Adrenal gland (tissue), 19 donors: ENCODE measurements around the gene ANKRD30B. TPM values are rescaled to one million over a fixed set of nuclear protein-coding genes. Genes with fewer than 3 reads are reported as not detected.
"Not testable (repeated sequence)": the region's sequence is repeated elsewhere in the genome, so short reads cannot be mapped to it uniquely, and the experiment has no call there.

Experiments used
- DNase-seq, 7 donors: peaks; one replicate each; pipeline ENCODE4 v3.0.0-alpha.2; 2019 to 2020
- H3K27ac ChIP-seq, 5 donors: fragments of 200-600 bp; sonication (generic) in 4 of 5; 1 replicate in 3 of 5; 2 replicates in 2 of 5; pipeline versions ENCODE4 v1.5.1 to v1.8.0; 2016 to 2020; ENCODE audit warnings: mild to moderate bottlenecking in 1 of 5
- H3K27me3 ChIP-seq: fragments of 200-600 bp; 2 replicates; pipeline ENCODE4 v1.8.0; 2021
- H3K36me3 ChIP-seq, 2 donors: fragments of 200-600 bp; replicated peaks in 1 of 2; 1 replicate in 1 of 2; 2 replicates in 1 of 2; pipeline versions ENCODE4 v1.5.1 to v1.8.0; 2018 to 2022
- H3K4me1 ChIP-seq, 2 donors: fragments of 200-600 bp; replicated peaks in 1 of 2; 1 replicate in 1 of 2; 2 replicates in 1 of 2; pipeline versions ENCODE4 v1.5.1 to v1.8.0; 2018 to 2021
- H3K4me3 ChIP-seq, 4 donors: fragments of 200-600 bp; sonication (generic) in 3 of 4; one replicate each; pipeline ENCODE4 v1.5.1; 2016 to 2018
- H3K9me3 ChIP-seq, 3 donors: fragments of 200-600 bp; sonication (generic) in 1 of 3; replicated peaks in 1 of 3; 1 replicate in 2 of 3; 2 replicates in 1 of 3; pipeline versions ENCODE4 v1.5.1 to v1.8.0; 2016 to 2021
- CTCF ChIP-seq, 6 experiments: fragments of 450-650 bp in 4 of 6; fragments of 200-600 bp in 2 of 6; sonication (generic) in 1 of 6; IDR thresholded peaks; 1 replicate in 5 of 6; 2 replicates in 1 of 6; pipeline versions ENCODE4 v1.5.1 to v1.8.0; 2016 to 2021; ENCODE audit warnings: antibody characterized with exemption in 6 of 6, mild to moderate bottlenecking in 2 of 6, moderate library complexity in 1 of 6
- POLR2A ChIP-seq, 2 donors: fragments of 450-650 bp; IDR thresholded peaks; one replicate each; pipeline ENCODE4 v1.6.1; 2017; ENCODE audit warnings: antibody characterized with exemption in 2 of 2, mild to moderate bottlenecking in 2 of 2, moderate library complexity in 1 of 2
- WGBS, 4 donors: extraction: QIAGEN DNeasy Blood & Tissue Kit in 2 of 4; methylation state at CpG; one replicate each; pipeline versions ENCODE4 v1.1.5 to v1.1.7; 2013 to 2017; 5-methylcytosine and 5-hydroxymethylcytosine counted together
- intact Hi-C, 2 donors: fragments of 100-400 bp; cut with DNase I; formaldehyde crosslinking; loops; one replicate each; pipeline versions ENCODE4 v1.14.1 to v1.15.0; 2022 to 2023
- long read RNA-seq, 10 donors: library from polyadenylated mRNA in 3 of 10; unstranded in 2 of 10; stranded (forward) in 1 of 10; transcript quantifications; one replicate each; pipeline ENCODE4 v2.0.0 and lab custom pipeline, GENCODE V29; 2021 to 2026
- polyA plus RNA-seq, 3 donors: library from polyadenylated mRNA; stranded (reverse); fragments of 200-250 nt in 2 of 3; fragments of 350-450 nt in 1 of 3; fragmentation: Illumina TruSeq in 1 of 3; extraction: RNeasy Lipid Tissue Mini Kit (QIAGEN cat#74804) in 1 of 3; gene quantifications; one replicate each; pipeline ENCODE4 v1.2.3, GENCODE V29; 2013 to 2014
- total RNA-seq, 9 donors: library from RNA; depleted of rRNA in 4 of 9; stranded (reverse); fragments of >200 nt in 4 of 9; fragments of 120-200 nt in 1 of 9; fragmentation: NEBNext Ultra II Directional in 1 of 9; extraction: Animal tissue kit (Norgen Biotek cat#: 25700) in 1 of 9; gene quantifications; one replicate each; pipeline versions ENCODE4 v1.1.0 to v1.2.4, GENCODE V29; 2013 to 2023
- donor health status: healthy with polysubstance abuse.
- donor health status: Bipolar disorder and iron deficiency.
- donor health status: DM: yes; HTN: yes; CAD: no.
- donor health status: DM: no; HTN: no; CAD: no.
- donor health status: DM: no; HTN: no; CAD: no.
- donor health status: DM: yes; HTN: yes; CAD: no.

The ANKRD30B gene
- total RNA-seq = 1 to 10 TPM in 2 of 9 donors, under 1 TPM in 3, not detected in 4; 0.04 to 9.7 (median 0.71) TPM
- polyA plus RNA-seq = under 1 TPM; 0.16 to 0.64 (median 0.57) TPM
- long read RNA-seq, donor 1 = 0 reads
- long read RNA-seq, donor 2 = 0 reads
- long read RNA-seq, donor 3 = 0 reads
- long read RNA-seq, donor 4 = 0 reads
- long read RNA-seq, donor 5 = 0 reads
- long read RNA-seq, donor 6 = 0 reads
- long read RNA-seq, donor 7 = 0 reads
- long read RNA-seq, donor 8 = 0 reads
- long read RNA-seq, donor 9 = 0 reads
- long read RNA-seq, donor 10 = 0 reads

GRCh38 chr18:14747513-14748474, at the start of gene ANKRD30B:
ANKRD30B (plus strand) TSS chr18:14748172; CDS start chr18:14748420, 248 bp downstream.
- Histone ChIP-seq H3K4me1 (no peaks in the 10 kb centered on the region), H3K9me3 (no peaks in the 10 kb centered on the region), H3K36me3 (no peaks in the 10 kb centered on the region), H3K27ac (no peak within 1 kb of the TSS), H3K4me3 (no peak within 1 kb of the TSS), H3K27me3 (peaks cover 7% of the 10 kb centered on the region)
- WGBS, 4 donors = 15 to 53% (median 19%) methylated on average over 8 to 79 of the region's 79 CpGs
- TF ChIP-seq POLR2A (IDR thresholded peaks at IDR 0.05) = no peak
- TF ChIP-seq CTCF (IDR thresholded peaks at IDR 0.05) = no peak
- peak in 2 of 7 donors; percentile 15 to 26 for DNase-seq
- intact Hi-C loops = no loop called here

- DNase-seq, H3K9me3 ChIP-seq, H3K4me3 ChIP-seq, H3K27me3 ChIP-seq, intact Hi-C loops, H3K27ac ChIP-seq, H3K4me1 ChIP-seq, H3K36me3 ChIP-seq: not testable (repeated sequence)
- WGBS, 4 donors = 68 to 85% (median 75%) methylated on average over 7 of the region's 7 CpGs
These were observed 46.5 kb upstream of the ANKRD30B start for GRCh38 chr18:14701286-14702040.

- H3K4me1 ChIP-seq, DNase-seq: not testable (repeated sequence)
- 55 to 82% (median 67%) methylated on average over 2 of the region's 2 CpGs for WGBS, 4 donors
These were observed 38.2 kb upstream of the ANKRD30B start for GRCh38 chr18:14709761-14710160.

GRCh38 chr18:14721569-14721968, 26.4 kb upstream of the ANKRD30B start:
- H3K27ac ChIP-seq, H3K36me3 ChIP-seq, H3K4me1 ChIP-seq, intact Hi-C loops, H3K9me3 ChIP-seq, DNase-seq, H3K4me3 ChIP-seq, H3K27me3 ChIP-seq: not testable (repeated sequence)

More at GRCh38 chr18:14709761-14710160, 38.2 kb upstream of the ANKRD30B start:
- H3K4me3 ChIP-seq, H3K27ac ChIP-seq, H3K9me3 ChIP-seq, intact Hi-C loops, H3K36me3 ChIP-seq, H3K27me3 ChIP-seq: not testable (repeated sequence)

- H3K4me1 ChIP-seq, H3K27ac ChIP-seq, H3K4me3 ChIP-seq, DNase-seq, H3K36me3 ChIP-seq, H3K9me3 ChIP-seq, H3K27me3 ChIP-seq: not testable (repeated sequence)
- 28 to 39% (median 37%) methylated on average over 1 of the region's 1 CpG for WGBS, 4 donors
- intact Hi-C loops = loop anchor here in 1 of 2 donors (10.0 kb wide), 1 partner anchor 46 kb away; no protein-coding TSS in a partner anchor
These were observed 8.9 kb upstream of the ANKRD30B start for GRCh38 chr18:14739056-14739455.

- intact Hi-C loops = no loop called here
- Histone ChIP-seq H3K36me3 (no peaks in the 10 kb centered on the region), H3K27me3 (peaks cover 7% of the 10 kb centered on the region), H3K9me3 (no peaks in the 10 kb centered on the region), H3K27ac (no peak overlapping the region), H3K4me1 (no peaks in the 10 kb centered on the region), H3K4me3 (no peak overlapping the region)
- DNase-seq = no peak
- 87 to 94% (median 94%) methylated on average over 9 to 18 of the region's 18 CpGs for WGBS, 4 donors
- TF ChIP-seq POLR2A (IDR thresholded peaks at IDR 0.05) = no peak
- no peak for TF ChIP-seq CTCF (IDR thresholded peaks at IDR 0.05)
These were observed 1.1 kb upstream of the ANKRD30B start for GRCh38 chr18:14746897-14747296.
